Upper lobe of right lung (tissue), 1 donor: Measurements from ENCODE around the gene ACR. TPM values are rescaled to one million over a fixed set of nuclear protein-coding genes. Genes with fewer than 3 reads are reported as not detected.
"Not testable (repeated sequence)": the region's sequence is repeated elsewhere in the genome, so short reads cannot be mapped to it uniquely, and the experiment has no call there.

Experiments used
- ATAC-seq: fragments of 200-7000 bp; cut with Tn5 transposase; one replicate; pipeline ENCODE4 v1.9.1; 2020; ENCODE audit warnings: mild to moderate bottlenecking, moderate library complexity
- DNase-seq: peaks from one replicate; pipeline ENCODE4 v3.0.0-alpha.2; 2020
- H3K27ac ChIP-seq: fragments of 200-600 bp; one replicate; pipeline ENCODE4 v1.8.0; 2022
- H3K27me3 ChIP-seq: fragments of 200-600 bp; one replicate; pipeline ENCODE4 v1.8.0; 2022; ENCODE audit warnings: mild to moderate bottlenecking
- H3K36me3 ChIP-seq: fragments of 200-600 bp; one replicate; pipeline ENCODE4 v1.8.0; 2022
- H3K4me1 ChIP-seq: fragments of 200-600 bp; one replicate; pipeline ENCODE4 v1.8.0; 2022
- H3K4me3 ChIP-seq: fragments of 200-600 bp; one replicate; pipeline ENCODE4 v1.8.0; 2022; ENCODE audit warnings: mild to moderate bottlenecking
- H3K9me3 ChIP-seq: fragments of 200-600 bp; one replicate; pipeline ENCODE4 v1.8.0; 2022
- CTCF ChIP-seq: fragments of 200-600 bp; IDR thresholded peaks from one replicate; pipeline ENCODE4 v1.8.0; 2022; ENCODE audit warnings: antibody characterized with exemption
- intact Hi-C: fragments of 100-400 bp; cut with DNase I; formaldehyde crosslinking; loops from one replicate; pipeline ENCODE4 v1.11.0; 2022
- total RNA-seq: library from RNA; stranded (reverse); fragmentation: NEBNext Ultra II Directional; extraction: Animal tissue kit (Norgen Biotek cat#: 25700); gene quantifications from one replicate; pipeline ENCODE4 v1.2.1, GENCODE V29; 2021
- donor health status: DM: no; HTN: yes; CAD: no; lungs with severe emphysema.

Gene ACR
- total RNA-seq, 1 donor from 2014 or later = 4.5 TPM

GRCh38 chr22:50775132-50775531 is 37.1 kb downstream of the ACR start:
- H3K36me3 ChIP-seq, H3K9me3 ChIP-seq, intact Hi-C loops, H3K27ac ChIP-seq, H3K4me3 ChIP-seq, H3K27me3 ChIP-seq, H3K4me1 ChIP-seq: not testable (repeated sequence)
- ATAC-seq (peak; percentile 73), DNase-seq (peak; percentile 76)
- TF ChIP-seq CTCF = peak; percentile 41

GRCh38 chr22:50777631-50778030 is 39.6 kb downstream of the ACR start:
- H3K4me3 ChIP-seq, DNase-seq, H3K4me1 ChIP-seq, H3K36me3 ChIP-seq, H3K27ac ChIP-seq, intact Hi-C loops, H3K9me3 ChIP-seq, H3K27me3 ChIP-seq: not testable (repeated sequence)
- peak; percentile 39 for ATAC-seq

GRCh38 chr22:50780244-50780643 is 42.2 kb downstream of the ACR start:
- intact Hi-C loops, H3K27me3 ChIP-seq, H3K4me3 ChIP-seq, ATAC-seq, H3K9me3 ChIP-seq, H3K36me3 ChIP-seq, H3K4me1 ChIP-seq, H3K27ac ChIP-seq: not testable (repeated sequence)
- DNase-seq = peak; percentile 41

GRCh38 chr22:50782253-50782652 is 44.2 kb downstream of the ACR start:
- H3K9me3 ChIP-seq, intact Hi-C loops, H3K27me3 ChIP-seq, DNase-seq, H3K36me3 ChIP-seq, H3K4me1 ChIP-seq, H3K27ac ChIP-seq, ATAC-seq, H3K4me3 ChIP-seq: not testable (repeated sequence)

GRCh38 chr22:50783033-50783879 is 45.3 kb downstream of the ACR start, which contains the start of gene RABL2B:
Gene RABL2B, minus strand, starts transcription at chr22:50783636. Its CDS starts 1,342 bp downstream, at chr22:50782294.
- intact Hi-C loops, H3K36me3 ChIP-seq, H3K27me3 ChIP-seq, H3K9me3 ChIP-seq, H3K4me1 ChIP-seq, H3K27ac ChIP-seq: not testable (repeated sequence)
- peak within 1 kb of the TSS; percentile 56 for H3K4me3 ChIP-seq
- DNase-seq (peak; percentile 95), ATAC-seq (peak; percentile 99)

GRCh38 chr22:50783880-50784276 is 45.9 kb downstream of the ACR start:
- DNase-seq = peak; percentile 48
- H3K27ac ChIP-seq, H3K36me3 ChIP-seq, H3K4me1 ChIP-seq, intact Hi-C loops, H3K27me3 ChIP-seq, H3K9me3 ChIP-seq: not testable (repeated sequence)
- peak; percentile 24 for ATAC-seq
- peak overlapping the region; percentile 56 for H3K4me3 ChIP-seq

GRCh38 chr22:50785289-50785688 is 47.3 kb downstream of the ACR start:
- H3K4me1 ChIP-seq = not testable (repeated sequence)

GRCh38 chr22:50786936-50787335 is 48.9 kb downstream of the ACR start:
- H3K4me1 ChIP-seq, H3K36me3 ChIP-seq, DNase-seq, ATAC-seq, H3K9me3 ChIP-seq, H3K4me3 ChIP-seq, intact Hi-C loops, H3K27ac ChIP-seq, H3K27me3 ChIP-seq: not testable (repeated sequence)

More at GRCh38 chr22:50785289-50785688, 47.3 kb downstream of the ACR start:
- H3K9me3 ChIP-seq, H3K4me3 ChIP-seq, H3K27ac ChIP-seq, intact Hi-C loops, H3K27me3 ChIP-seq, H3K36me3 ChIP-seq, ATAC-seq: not testable (repeated sequence)
- DNase-seq = peak; percentile 63

Other genes with a start within 250 kb of the ACR start
- 65.8 TPM for gene LMF2, start 230.5 kb upstream of the ACR start, total RNA-seq
- 51.8 TPM for gene NCAPH2, start 230.0 kb upstream of the ACR start, total RNA-seq
- 3.1 TPM for gene SCO2, start 212.6 kb upstream of the ACR start, total RNA-seq
- gene TYMP, start 208.2 kb upstream of the ACR start, total RNA-seq = 122 TPM
- gene KLHDC7B, start 192.3 kb upstream of the ACR start, total RNA-seq = 0.69 TPM
- not detected for gene SYCE3, start 175.3 kb upstream of the ACR start, total RNA-seq
- gene CPT1B, start 159.8 kb upstream of the ACR start, total RNA-seq = 12.7 TPM
- 66.7 TPM for gene CHKB, start 155.4 kb upstream of the ACR start, total RNA-seq
- 2.6 TPM for gene MAPK8IP2, start 137.4 kb upstream of the ACR start, total RNA-seq
- 46.4 TPM for gene ARSA, start 110.1 kb upstream of the ACR start, total RNA-seq
- gene SHANK3, start 65.4 kb upstream of the ACR start, total RNA-seq = 59.9 TPM
- 27.0 TPM for gene RABL2B, start 45.4 kb downstream of the ACR start, total RNA-seq